ENCODE measurements around the gene GLIPR1.
"Not testable (repeated sequence)": the region's sequence is repeated elsewhere in the genome, so short reads cannot be mapped to it uniquely, and the experiment has no call there.

GLIPR1 gene

DNA sequence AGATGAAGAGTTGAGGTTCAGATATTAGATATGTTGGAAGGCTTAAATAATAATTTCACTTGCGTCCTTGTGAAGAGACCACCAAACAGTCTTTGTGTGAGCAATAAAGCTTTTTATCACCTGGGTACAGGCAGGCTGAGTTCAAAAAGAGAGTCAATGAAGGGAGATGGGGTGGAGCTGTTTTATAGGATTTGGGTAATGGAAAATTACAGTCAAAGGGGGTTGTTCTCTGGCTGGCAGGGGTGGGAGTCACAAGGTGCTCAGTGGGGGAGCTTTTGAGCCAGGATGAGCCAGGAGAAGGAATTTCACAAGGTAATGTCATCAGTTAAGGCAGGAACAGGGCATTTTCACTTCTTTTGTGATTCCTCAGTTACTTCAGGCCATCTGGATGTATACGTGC, 3.9 kb downstream of the GLIPR1 start:
- H3K9me3 Mint-ChIP-seq (ENCODE audit: low read depth); H3K36me3 Mint-ChIP-seq; H3K27me3 Mint-ChIP-seq: not testable (repeated sequence)
- Mint-ChIP-seq H3K4me1 (ENCODE audit: low read depth) (peaks cover 85% of the 10 kb centered on the region), H3K4me3 (peak overlapping the region; percentile 90), H3K27ac (peak overlapping the region; percentile 77)

DNA sequence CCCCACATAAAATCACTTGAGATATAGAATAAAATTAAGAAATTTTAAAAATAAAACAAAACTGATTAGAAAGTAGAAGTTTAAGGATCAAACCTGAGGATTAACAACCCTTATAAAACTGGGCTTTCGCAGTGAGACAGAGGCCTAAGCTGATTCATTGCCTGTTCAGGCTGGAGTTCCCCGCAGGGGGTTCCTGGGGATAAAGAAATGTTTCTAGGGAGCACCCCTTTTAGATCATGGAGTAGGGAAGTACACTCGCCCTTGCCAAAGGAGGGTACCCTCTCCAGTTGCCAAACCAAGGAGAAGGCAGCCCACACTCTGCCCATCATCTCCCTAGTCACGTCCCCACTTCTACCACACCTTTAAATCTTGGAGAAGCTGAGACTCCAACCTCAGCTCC, 6.8 kb downstream of the GLIPR1 start:
- Mint-ChIP-seq H3K4me1 (ENCODE audit: low read depth) (peaks cover 72% of the 10 kb centered on the region), H3K9me3 (ENCODE audit: low read depth) (no peaks in the 10 kb centered on the region), H3K27ac (peak overlapping the region; percentile 17), H3K27me3 (no peaks in the 10 kb centered on the region), H3K36me3 (peaks cover 9% of the 10 kb centered on the region), H3K4me3 (no peak overlapping the region)

- Mint-ChIP-seq H3K4me3 (no peak overlapping the region), H3K27ac (no peak overlapping the region), H3K9me3 (ENCODE audit: low read depth) (no peaks in the 10 kb centered on the region), H3K36me3 (peaks cover 5% of the 10 kb centered on the region), H3K4me1 (ENCODE audit: low read depth) (peaks cover 60% of the 10 kb centered on the region), H3K27me3 (no peaks in the 10 kb centered on the region)
Measured at GRCh38 chr12:75488553-75488952, 8.0 kb downstream of the GLIPR1 start.

- H3K27me3 Mint-ChIP-seq: no peaks in the 10 kb centered on the region
- no peaks in the 10 kb centered on the region for H3K9me3 Mint-ChIP-seq (ENCODE audit: low read depth)
- H3K36me3 Mint-ChIP-seq: peaks cover 2% of the 10 kb centered on the region
- H3K4me3 Mint-ChIP-seq: peak overlapping the region; percentile 36
- H3K27ac Mint-ChIP-seq: peak overlapping the region; percentile 13
- peaks cover 58% of the 10 kb centered on the region for H3K4me1 Mint-ChIP-seq (ENCODE audit: low read depth)
Measured at GRCh38 chr12:75489187-75489586, 8.6 kb downstream of the GLIPR1 start.

DNA sequence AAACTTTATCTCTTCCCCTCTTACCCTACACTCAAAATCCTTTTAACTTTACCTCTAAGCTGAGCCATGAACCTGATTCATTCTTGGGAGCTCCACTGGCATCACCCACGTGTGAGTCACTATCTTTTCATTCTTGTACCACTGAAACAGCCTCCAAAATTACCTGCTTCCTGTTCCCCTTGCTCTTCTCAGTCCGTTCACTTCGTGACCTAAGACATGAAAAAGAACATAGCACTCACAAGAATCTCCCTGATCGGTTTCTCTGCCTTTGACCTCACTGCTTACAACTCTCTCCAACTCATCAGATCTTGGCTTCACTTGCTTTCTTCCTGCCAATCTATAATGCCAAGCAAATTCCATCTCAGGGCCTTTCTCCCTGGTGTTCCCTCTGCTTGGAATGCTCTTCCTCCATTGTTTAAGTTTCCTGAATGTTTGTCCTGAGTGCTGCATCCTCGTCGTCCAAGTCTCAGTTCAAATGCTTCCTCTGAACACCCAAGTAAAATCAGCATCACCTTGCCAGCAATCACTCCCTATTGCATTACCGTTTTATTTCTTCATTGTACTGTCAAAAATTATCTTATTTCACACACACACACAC, 9.2 kb downstream of the GLIPR1 start:
- Mint-ChIP-seq H3K4me1 (ENCODE audit: low read depth) (peaks cover 52% of the 10 kb centered on the region), H3K9me3 (ENCODE audit: low read depth) (no peaks in the 10 kb centered on the region), H3K27ac (peak overlapping the region; percentile 13), H3K4me3 (peak overlapping the region; percentile 36), H3K27me3 (no peaks in the 10 kb centered on the region), H3K36me3 (no peaks in the 10 kb centered on the region)

DNA sequence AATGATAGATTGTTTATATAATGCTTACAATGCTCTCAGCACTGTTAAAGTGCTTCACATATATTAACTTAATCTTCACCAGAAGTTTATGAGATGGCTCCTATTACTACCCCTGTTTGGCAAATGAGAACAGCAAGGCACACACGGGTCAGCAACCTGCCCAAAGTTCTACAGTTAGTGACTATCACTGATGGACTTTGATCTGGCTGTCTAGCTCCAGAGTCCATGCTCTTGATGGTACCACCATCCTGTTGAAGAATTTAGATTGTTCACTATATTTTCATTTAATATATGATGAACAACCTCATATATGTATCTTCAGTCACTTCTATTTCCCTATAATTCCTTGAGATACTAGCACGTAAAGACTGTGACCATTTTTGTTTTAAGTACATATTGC, 10.6 kb downstream of the GLIPR1 start:
- H3K4me3 Mint-ChIP-seq: no peak overlapping the region
- H3K4me1 Mint-ChIP-seq (ENCODE audit: low read depth): peaks cover 43% of the 10 kb centered on the region
- H3K36me3 Mint-ChIP-seq: no peaks in the 10 kb centered on the region
- H3K9me3 Mint-ChIP-seq (ENCODE audit: low read depth): no peaks in the 10 kb centered on the region
- H3K27me3 Mint-ChIP-seq: no peaks in the 10 kb centered on the region
- H3K27ac Mint-ChIP-seq: no peak overlapping the region

GRCh38 chr12:75503459-75503858, 22.9 kb downstream of the GLIPR1 start:
- H3K4me3 Mint-ChIP-seq: no peak overlapping the region

DNA sequence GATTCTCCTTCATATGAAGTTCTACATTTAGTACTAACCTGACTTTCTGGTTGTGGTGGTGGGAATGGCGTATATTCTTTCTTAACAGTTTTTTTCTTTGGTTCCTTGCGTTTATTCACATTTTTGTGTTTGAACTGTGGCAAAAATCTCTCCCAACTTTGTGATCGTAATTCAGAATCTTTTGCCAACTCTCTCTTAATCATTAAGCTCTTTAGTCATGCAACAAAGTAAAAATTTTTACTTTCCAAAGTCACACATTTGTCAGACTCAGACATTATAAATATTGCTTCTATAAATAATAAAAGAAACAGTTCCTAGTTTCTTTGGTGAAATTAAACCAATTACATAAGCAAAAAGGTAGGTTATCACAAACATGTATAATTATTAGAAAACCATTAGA, 23.3 kb downstream of the GLIPR1 start:
- H3K36me3 Mint-ChIP-seq: peaks cover 9% of the 10 kb centered on the region
- H3K4me1 Mint-ChIP-seq (ENCODE audit: low read depth): peaks cover 20% of the 10 kb centered on the region
- H3K27ac Mint-ChIP-seq: no peak overlapping the region
- H3K4me3 Mint-ChIP-seq: no peak overlapping the region
- no peaks in the 10 kb centered on the region for H3K9me3 Mint-ChIP-seq (ENCODE audit: low read depth)
- H3K27me3 Mint-ChIP-seq: no peaks in the 10 kb centered on the region

More at GRCh38 chr12:75503459-75503858, 22.9 kb downstream of the GLIPR1 start:
- no peaks in the 10 kb centered on the region for H3K27me3 Mint-ChIP-seq
- no peak overlapping the region for H3K27ac Mint-ChIP-seq
- H3K9me3 Mint-ChIP-seq (ENCODE audit: low read depth): no peaks in the 10 kb centered on the region
- H3K4me1 Mint-ChIP-seq (ENCODE audit: low read depth): peaks cover 18% of the 10 kb centered on the region
- H3K36me3 Mint-ChIP-seq: peaks cover 9% of the 10 kb centered on the region

GRCh38 chr12:75505706-75506312, 25.3 kb downstream of the GLIPR1 start:
- Mint-ChIP-seq H3K9me3 (ENCODE audit: low read depth) (no peaks in the 10 kb centered on the region), H3K27ac (peak overlapping the region; percentile 6)

GRCh38 chr12:75507086-75507485, 26.5 kb downstream of the GLIPR1 start:
- Mint-ChIP-seq H3K4me3 (no peak overlapping the region), H3K4me1 (ENCODE audit: low read depth) (peaks cover 43% of the 10 kb centered on the region), H3K27ac (peak overlapping the region; percentile 12), H3K27me3 (no peaks in the 10 kb centered on the region), H3K9me3 (ENCODE audit: low read depth) (no peaks in the 10 kb centered on the region), H3K36me3 (peaks cover 12% of the 10 kb centered on the region)

More at GRCh38 chr12:75505706-75506312, 25.3 kb downstream of the GLIPR1 start:
- Mint-ChIP-seq H3K36me3 (peaks cover 12% of the 10 kb centered on the region), H3K4me1 (ENCODE audit: low read depth) (peaks cover 38% of the 10 kb centered on the region), H3K27me3 (no peaks in the 10 kb centered on the region), H3K4me3 (no peak overlapping the region)

DNA sequence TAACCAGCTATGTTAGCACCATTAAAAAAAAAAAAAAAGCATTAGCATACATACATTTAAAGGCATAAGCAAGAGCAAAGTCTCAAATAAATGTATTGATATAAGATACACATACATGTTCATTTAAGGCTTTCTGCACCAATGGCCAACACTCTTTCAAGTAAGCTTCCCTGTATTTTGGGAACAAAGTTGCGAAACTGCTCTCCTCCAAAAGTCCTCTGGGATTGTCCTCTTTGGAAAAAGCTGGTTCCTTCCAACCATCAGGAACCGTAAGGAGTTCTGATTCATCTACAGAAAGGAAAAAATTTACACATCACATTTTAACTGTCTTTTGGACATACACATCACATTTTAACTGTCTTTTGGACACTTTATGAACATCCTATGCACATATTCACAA, 27.6 kb downstream of the GLIPR1 start:
- Mint-ChIP-seq H3K9me3 (ENCODE audit: low read depth) (no peaks in the 10 kb centered on the region), H3K27ac (peak overlapping the region; percentile 77), H3K4me1 (ENCODE audit: low read depth) (peaks cover 44% of the 10 kb centered on the region), H3K4me3 (peak overlapping the region; percentile 39), H3K27me3 (no peaks in the 10 kb centered on the region), H3K36me3 (peaks cover 12% of the 10 kb centered on the region)

DNA sequence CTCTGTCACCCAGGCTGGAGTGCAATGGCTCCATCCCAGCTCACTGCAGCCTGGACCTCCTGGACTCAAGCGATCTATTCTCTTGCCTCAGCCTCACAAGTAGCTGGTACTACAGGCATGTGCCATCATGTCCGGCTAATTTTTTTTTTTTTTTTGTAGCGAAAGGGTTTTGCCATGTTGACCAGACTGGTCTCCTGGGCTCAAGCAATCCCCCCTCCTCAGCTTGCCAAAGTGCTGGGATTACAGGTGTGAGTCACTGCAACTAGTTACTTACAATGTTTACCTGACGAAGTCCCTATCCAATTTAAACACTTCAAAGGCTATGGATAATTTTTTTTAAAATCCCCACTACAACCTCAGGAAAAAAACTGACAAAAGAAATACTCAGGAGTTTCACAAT, 29.1 kb downstream of the GLIPR1 start:
- peaks cover 44% of the 10 kb centered on the region for H3K4me1 Mint-ChIP-seq (ENCODE audit: low read depth)
- H3K27ac Mint-ChIP-seq: peak overlapping the region; percentile 98
- H3K27me3 Mint-ChIP-seq: no peaks in the 10 kb centered on the region
- peaks cover 9% of the 10 kb centered on the region for H3K36me3 Mint-ChIP-seq
- no peaks in the 10 kb centered on the region for H3K9me3 Mint-ChIP-seq (ENCODE audit: low read depth)
- H3K4me3 Mint-ChIP-seq: peak overlapping the region; percentile 99

DNA sequence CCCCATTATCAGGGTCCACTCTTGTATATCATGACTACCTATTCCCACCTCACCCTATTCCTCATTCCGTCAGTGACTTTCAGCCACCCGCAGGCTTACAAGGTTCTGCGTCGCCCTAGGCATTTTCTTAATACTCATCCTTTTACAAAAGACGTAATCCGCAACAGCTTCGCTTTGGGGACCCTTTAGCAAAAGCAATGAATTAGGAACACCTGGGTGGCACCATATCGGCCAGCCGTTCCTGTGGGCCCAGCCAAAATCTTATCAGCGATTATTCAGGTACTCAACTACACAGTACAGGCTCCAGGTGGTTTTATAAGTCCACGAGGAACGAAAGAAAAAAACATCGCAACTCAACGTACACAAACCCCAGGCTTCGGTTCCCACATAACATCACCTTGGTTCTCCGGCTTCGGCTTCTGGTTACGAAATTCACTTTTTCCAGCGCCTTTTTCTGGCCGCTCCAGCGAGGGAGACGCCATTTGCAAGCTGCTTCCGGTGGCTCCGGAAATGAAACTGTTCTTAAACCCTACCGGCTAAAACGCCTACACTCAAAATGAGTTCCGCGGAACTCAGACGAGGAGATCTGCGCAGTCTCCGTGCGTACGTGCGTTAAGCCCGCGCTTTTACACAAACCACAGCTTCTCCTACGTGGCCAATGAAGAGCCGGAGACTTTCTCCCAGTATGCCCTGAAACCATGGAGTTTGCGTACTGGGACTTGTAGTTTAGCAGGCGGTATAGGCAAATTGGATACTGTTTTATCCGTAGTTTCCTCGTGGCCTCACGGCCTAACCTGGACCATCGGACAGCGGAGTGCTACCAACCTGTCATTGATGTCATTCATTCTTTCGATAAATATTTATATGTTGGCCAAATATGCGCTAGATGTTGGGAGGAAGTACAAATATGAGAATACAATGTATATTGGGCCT, 30.8 kb downstream of the GLIPR1 start, which contains the start of gene KRR1:
KRR1 (minus strand) TSS at position 494 of the 933 bp plus-strand sequence; CDS start at position 482, 12 bp downstream.
- Mint-ChIP-seq H3K27ac (peak within 1 kb of the TSS; percentile 98), H3K4me3 (peak within 1 kb of the TSS; percentile 99), H3K27me3 (no peaks in the 10 kb centered on the region), H3K36me3 (peaks cover 6% of the 10 kb centered on the region), H3K4me1 (ENCODE audit: low read depth) (peaks cover 40% of the 10 kb centered on the region), H3K9me3 (ENCODE audit: low read depth) (no peaks in the 10 kb centered on the region)

DNA sequence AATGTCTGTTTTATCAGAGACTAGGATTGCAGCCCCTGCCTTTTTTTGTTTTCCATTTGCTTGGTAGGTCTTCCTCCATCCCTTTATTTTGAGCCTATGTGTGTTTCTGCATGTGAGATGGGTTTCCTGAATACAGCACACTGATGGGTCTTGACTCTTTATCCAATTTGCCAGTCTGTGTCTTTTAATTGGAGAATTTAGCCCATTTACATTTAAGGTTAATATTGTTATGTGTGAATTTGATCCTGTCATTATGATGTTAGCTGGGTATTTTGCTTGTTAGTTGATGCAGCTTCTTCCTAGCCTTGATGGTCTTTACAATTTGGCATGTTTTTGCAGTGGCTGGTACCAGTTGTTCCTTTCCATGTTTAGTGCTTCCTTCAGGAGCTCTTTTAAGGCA, 40.7 kb downstream of the GLIPR1 start:
- H3K9me3 Mint-ChIP-seq (ENCODE audit: low read depth); H3K27ac Mint-ChIP-seq; H3K4me3 Mint-ChIP-seq; H3K36me3 Mint-ChIP-seq; H3K4me1 Mint-ChIP-seq (ENCODE audit: low read depth): not testable (repeated sequence)
- H3K27me3 Mint-ChIP-seq: peaks cover 22% of the 10 kb centered on the region

DNA sequence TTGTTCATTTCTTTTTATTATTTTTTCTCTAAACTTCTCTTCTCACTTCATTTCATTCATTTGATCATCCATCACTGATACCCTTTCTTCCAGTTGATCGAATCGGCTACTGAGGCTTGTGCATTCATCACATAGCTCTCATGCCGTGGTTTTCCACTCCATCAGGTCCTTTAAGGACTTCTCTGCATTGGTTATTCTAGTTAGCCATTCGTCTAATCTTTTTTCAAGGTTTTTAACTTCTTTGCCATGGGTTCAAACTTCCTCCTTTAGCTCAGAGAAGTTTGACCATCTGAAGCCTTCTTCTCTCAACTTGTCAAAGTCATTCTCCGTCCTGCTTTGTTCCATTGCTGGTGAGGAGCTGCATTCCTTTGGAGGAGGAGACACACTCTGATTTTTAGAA, 41.6 kb downstream of the GLIPR1 start:
- not testable (repeated sequence) for H3K36me3 Mint-ChIP-seq; H3K4me3 Mint-ChIP-seq; H3K27ac Mint-ChIP-seq; H3K9me3 Mint-ChIP-seq (ENCODE audit: low read depth); H3K4me1 Mint-ChIP-seq (ENCODE audit: low read depth)
- H3K27me3 Mint-ChIP-seq: peaks cover 23% of the 10 kb centered on the region

Measured in activated naive CD8-positive, alpha-beta T cell (primary cell).